Mesenteric fat pad (tissue), 1 donor: ENCODE data around the gene TOMM22. TPM values are rescaled to one million over a fixed set of nuclear protein-coding genes. Genes with fewer than 3 reads are reported as not detected.

ENCODE experiments used
- DNase-seq: peaks from one replicate; pipeline ENCODE4 v3.0.0-alpha.2; 2020; ENCODE audit warnings: low spot score
- total RNA-seq: library from RNA; stranded (reverse); fragmentation: NEBNext Ultra II Directional; extraction: Animal tissue kit (Norgen Biotek cat#: 25700); gene quantifications from one replicate; pipeline ENCODE4 v1.2.1, GENCODE V29; 2021
- donor health status: DM: yes; HTN: yes; CAD: no.

The TOMM22 gene
- total RNA-seq, 1 donor from 2014 or later = 71.1 TPM

DNA sequence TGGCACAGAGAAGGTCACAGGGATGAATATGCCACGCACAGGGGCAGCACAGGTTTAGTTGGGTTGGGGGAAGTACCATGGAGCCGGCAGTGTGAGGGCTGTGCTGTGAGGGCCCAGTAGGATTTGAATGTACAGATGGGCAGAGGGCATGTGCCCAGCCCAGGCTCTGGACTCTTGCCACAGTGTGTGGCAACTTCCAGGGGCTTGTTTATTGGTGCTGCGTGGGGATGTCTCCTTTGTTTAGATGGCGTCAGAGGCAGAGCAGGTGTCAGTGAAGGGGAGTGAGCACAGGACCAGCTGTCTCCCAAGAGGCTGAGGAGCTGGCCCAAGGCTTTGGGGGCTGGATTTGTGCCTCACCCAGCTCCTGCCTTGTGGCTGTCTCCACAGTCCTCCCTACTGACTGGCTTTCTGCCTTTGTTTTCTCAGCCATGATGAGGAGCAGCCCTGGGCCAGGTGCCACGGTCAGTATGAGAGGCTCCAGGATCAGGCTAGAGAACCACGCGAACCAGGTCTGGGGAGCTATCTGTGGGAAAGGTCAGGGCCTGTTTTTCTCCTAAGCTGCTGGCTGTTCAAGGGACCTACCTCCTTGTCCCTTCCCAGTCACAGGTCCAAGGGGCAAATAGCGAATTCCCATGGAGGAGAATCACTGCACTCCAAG, 52.1 kb downstream of the TOMM22 start:
- DNase-seq = no peak

DNA sequence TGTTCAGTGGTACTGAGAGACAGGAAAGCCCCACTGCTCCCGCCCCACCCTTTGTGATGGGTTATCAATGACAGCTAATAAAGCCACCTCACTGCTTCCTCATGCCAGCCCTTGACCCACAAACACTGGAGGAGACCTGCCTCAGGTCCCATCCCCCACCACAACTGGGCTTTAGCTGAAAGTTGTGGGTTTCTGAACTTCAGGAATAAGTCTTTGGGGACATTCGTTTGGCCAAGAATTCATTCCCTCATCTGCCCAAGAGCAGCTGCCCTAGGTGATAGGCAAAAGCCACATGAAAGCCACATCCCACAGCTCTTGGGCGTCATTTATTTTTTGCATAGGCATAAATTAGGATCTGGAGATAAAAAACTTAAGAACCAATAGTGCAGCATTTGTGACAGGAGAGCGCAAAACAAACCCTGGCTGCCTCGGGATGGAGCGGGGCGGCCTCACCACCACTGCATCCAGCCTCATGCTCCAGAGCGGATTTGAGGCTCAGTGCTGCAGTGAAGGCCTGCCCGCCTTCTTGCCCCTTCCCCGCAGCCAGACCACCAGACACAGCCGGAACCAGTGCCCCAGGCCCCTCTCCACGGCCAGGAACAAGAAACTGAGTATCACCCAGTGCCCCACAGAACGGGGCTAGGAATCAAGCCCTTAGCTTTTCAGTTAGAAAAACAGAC, 52.8 kb downstream of the TOMM22 start:
- DNase-seq = no peak

Other genes starting within 250 kb of the TOMM22 start
- gene KCNJ4, start 226.8 kb upstream of the TOMM22 start, total RNA-seq = not detected
- gene KDELR3, start 213.9 kb upstream of the TOMM22 start, total RNA-seq = 19.0 TPM
- gene DDX17, start 175.6 kb upstream of the TOMM22 start, total RNA-seq = 280 TPM
- gene DMC1, start 111.8 kb upstream of the TOMM22 start, total RNA-seq = 0.22 TPM
- 0.22 TPM for gene FAM227A, start 25.6 kb upstream of the TOMM22 start, total RNA-seq
- 18.9 TPM for gene CBY1, start 25.3 kb upstream of the TOMM22 start, total RNA-seq
- 53.8 TPM for gene JOSD1, start 19.0 kb downstream of the TOMM22 start, total RNA-seq
- gene GTPBP1, start 24.0 kb downstream of the TOMM22 start, total RNA-seq = 40.4 TPM
- 286 TPM for gene SUN2, start 74.0 kb downstream of the TOMM22 start, total RNA-seq
- gene DNAL4, start 112.2 kb downstream of the TOMM22 start, total RNA-seq = 7.2 TPM
- gene NPTXR, start 162.1 kb downstream of the TOMM22 start, total RNA-seq = 5.5 TPM
- 57.4 TPM for gene CBX6, start 190.3 kb downstream of the TOMM22 start, total RNA-seq